RPMI8226 (cell line): ENCODE results near the gene HDHD2.

Source experiments
- DNase-seq: peaks from one replicate; pipeline ENCODE4 v3.0.0-alpha.2; 2015

HDHD2 gene

DNA sequence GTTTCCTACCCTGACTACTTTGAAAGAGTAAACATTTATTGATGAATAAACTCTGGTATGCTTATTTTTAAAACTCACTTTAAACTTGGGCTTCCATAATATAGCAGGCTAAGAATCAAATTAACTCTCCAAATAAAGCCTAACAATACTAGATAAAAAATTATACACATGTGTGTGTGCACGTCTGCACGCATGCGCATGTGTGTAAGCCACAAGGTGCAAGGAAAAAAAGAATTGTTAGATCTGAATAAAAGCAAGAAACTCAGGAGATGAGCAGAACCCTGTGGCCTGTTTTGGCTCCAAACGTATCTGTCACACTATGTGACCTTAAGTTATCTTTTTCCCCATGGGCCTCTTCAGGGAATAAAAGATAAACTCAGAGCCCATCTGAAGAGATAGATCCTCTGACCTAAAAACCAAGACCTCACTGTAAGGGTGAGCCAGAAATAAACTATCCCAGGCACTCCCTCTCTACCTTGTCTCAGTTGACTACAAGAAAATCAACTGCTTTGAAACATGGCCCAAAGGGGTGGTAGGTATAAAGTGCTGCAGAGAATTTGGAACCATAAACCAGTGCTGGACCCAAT lies 6.3 kb downstream of the HDHD2 start:
- DNase-seq = no peak

DNA sequence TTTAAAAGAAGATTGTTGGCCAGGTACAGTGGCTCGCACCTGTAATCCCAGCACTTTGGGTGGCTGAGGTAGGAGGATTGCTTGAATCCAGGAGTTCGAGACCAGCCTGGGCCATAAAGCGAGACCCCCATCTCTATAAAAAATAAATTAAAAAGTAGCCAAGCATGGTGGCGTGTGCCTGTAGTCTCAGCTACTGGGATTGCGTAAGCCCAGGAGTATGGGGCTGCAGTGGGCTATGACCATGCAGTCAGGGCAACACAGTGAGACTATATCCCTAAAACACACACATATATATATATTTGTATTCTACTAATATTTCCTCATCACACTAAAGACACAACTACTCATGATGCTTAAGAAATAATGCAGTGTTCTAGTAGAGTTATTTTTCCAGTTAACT lies 7.1 kb downstream of the HDHD2 start:
- DNase-seq = no peak

DNA sequence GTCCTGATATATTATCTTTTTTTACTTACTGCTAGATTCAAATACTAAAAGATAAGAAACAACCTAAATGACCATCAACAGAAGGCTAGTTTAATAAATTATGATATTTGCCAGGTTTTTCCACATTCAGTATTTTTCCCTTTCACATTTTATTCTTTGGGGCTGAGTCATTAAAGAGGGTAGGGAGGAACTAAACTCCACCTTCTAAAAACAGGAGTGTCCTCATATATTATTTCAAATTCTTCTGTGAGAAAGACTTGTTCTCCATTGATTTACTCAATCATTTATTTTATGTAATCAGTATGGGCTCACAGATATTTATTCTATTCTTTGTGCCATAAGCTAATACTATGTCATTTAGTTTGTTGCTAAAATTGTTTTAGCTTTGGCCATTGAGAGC lies 9.0 kb downstream of the HDHD2 start:
- no peak for DNase-seq

DNA sequence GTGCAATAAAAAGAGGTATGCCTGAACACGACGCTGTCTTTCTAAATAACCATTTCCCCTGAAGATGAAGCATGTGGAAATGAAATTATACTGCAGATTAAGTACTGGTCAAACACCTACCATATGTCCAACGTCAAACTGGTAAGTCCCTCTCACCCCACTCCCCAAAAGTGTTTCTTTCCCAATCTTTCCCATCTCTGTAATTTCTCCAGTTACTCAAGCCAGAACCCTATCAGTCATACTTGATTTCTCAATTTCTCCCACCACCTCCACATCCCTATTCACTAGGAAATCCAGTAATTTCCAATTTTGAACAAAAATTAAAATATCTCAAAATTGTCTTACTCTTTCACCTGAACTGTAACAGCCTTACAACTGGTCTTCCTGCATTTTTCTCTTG lies 29.2 kb downstream of the HDHD2 start:
- DNase-seq = no peak

DNA sequence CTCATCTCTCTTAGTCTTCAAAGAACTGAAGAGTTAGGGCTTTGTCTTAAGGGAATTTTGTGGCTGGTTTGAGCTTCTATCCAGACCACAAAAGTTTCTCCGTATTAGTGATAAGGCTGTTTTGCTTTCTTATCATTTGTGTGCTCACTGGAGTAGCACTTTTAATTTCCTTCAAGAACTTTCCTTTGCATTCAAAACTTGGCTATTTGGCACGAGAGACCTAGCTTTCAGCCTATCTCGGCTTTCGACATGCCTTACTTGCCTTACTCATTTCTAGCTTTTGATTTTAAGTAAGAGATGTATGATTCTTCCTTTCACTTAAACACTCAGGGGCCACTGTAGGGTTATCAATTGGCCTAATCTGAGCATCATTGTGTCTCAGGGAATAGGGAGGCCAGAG lies 29.9 kb downstream of the HDHD2 start:
- no peak for DNase-seq

DNA sequence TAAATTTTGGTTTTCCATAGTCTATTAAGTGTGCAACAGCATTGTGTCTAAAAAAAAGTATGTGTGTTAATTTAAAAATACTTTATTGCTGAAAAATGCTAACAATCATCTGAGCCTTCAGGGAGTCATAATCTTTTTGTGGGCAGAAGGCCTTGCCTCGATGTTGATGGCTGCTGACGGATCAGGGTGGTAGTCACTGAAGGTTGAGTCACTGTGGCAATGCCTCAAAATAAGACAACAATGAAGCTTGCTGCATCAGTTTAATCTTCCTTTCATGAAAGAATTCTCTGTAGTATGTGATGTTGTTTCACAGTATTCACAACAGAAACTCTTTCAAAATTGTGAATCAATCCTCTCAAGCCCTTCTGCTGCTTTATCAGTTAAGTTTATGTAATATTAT lies 31.3 kb downstream of the HDHD2 start:
- no peak for DNase-seq

DNA sequence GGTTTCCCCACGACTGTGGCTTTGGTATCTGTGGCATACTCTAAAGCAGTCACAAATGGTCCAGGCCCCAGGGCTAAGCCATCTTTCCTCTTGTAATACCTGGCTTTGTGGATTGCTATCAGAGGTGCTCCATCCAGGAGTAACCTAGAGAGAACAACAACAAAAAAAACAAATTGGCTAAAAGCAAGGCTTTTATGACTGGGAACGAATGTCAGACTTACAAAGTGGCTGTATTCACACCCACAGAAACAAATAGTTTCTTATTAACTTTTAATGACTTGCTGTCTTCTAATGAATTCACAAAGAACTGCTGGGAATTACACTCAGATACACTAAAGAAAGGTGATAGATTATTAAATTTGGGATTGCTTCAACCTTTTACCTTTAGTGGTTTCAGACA lies 35.1 kb downstream of the HDHD2 start:
- DNase-seq = no peak

DNA sequence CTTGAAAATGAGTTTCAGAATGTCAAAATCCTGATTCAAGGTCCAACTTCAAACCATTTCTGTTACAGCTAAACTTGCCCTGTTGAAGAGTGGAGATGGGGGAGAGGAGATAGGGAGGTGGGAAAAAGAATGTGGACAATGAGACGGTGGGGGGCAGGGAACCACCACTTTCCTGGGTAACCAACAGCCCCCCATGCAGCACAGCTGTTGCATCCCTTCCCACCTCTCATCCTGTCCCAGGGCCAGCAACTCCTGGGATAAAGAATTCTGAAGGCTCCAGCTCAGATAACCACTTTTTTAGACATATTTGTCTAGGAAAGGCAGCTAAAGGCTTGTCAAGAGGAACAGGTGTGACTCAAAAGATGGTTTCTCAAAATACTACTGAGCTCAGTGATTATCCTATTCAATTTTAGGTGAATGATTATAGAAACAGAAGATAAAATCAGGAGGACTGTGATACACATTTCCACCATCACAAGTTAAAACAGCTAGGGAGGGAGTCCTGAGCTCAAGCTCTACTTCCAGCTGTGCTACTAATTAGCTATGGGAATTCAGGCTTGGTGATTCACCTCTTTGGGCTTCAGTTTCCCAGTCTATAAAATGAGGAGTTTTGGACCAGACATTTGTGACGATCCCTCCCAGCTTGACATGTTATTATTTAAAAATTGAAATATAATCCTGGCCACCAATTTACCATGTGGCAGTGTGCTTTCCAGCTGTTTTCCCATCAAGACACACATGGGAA lies 36.3 kb downstream of the HDHD2 start:
- no peak for DNase-seq

DNA sequence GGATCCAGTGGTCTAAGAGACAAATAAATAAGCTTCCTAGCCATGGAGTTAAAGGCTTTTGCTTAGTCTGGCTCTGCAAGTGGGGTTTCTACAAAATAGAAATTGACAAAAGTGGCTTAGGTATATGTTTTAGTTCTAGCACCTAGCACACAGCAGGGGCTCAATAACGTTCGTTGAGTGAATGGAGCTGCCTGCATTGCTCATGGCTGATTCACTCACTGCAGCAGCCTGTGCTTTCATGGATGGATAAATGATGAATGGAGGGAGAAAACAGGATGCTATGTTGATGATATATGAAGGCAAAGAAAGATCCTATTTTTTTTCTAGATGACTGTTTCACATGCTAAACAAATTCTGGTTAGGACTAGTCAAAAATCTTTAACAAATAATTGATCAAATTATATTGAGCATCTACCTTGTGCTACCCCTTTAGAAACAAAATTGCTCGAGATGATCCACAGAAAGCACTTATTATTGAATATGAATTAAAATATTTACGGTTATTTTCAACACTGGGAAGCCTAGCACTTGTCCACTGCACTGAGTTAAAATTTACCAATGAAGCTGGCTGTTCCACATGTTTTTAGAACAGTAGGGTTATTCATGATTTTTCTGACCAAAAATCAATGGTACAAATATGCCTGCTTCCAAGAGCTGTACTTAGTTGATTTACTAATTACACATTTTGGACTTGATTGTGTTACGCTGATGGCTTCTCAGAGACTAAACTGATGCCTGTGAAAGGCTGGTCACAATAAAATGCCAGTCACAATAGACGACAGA lies 39.6 kb downstream of the HDHD2 start:
- no peak for DNase-seq

DNA sequence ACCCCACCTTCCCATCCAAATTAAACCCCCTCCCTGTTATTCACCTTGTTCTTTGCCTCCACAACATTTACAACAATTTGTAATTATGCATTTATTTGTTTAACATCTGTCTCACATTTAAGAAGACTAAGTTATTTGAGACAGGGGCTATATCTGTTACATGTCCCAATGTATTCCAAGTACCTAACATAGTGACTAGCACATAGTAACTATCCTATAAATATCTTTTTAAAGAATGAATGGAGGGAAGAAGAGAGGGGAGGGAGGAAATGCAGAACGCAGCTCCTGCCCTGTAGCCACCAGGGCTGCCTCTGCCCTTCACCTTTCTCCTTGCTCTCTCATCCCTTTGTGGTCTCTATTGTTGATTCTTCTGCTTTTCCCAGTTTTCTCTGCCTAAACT lies 40.6 kb downstream of the HDHD2 start:
- no peak for DNase-seq

DNA sequence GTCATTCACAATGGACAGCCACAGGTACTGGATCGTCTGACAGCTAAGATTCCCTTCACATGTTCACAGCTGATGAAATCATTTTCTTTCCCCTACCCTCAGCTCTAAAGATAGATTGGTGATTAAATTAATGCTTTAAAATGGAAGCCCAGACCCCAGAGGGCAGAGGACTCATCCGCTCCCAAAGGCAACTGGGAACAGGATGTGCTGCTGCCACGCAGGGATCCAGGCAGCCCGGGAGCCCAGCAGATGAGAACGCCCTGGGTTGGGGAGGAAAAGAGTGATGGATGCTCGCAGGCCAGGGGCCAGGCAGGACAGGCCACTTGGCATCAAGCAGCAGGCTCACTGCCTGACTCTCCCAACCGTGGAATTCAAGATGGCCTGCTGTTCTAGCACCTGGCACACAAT lies 41.3 kb downstream of the HDHD2 start:
- DNase-seq = no peak

DNA sequence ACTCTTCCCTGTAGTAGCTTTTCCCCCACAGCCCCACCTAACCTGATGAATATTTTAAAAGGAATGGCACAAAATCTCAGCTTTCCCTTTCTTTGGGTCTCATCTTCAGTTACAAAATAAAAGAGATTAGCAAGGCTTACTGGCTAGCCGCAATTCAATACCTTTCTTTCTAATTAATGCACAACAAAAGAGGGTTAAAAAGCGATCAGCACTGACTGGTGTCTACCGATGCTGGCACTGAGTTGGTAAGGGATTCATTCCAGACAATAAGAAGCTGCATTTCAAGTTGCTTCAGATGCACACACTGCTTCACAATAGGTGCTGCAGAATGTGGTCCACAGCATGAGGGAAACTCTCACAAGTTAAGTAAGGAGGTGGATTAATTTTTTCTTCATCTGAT lies 41.9 kb downstream of the HDHD2 start:
- no peak for DNase-seq

DNA sequence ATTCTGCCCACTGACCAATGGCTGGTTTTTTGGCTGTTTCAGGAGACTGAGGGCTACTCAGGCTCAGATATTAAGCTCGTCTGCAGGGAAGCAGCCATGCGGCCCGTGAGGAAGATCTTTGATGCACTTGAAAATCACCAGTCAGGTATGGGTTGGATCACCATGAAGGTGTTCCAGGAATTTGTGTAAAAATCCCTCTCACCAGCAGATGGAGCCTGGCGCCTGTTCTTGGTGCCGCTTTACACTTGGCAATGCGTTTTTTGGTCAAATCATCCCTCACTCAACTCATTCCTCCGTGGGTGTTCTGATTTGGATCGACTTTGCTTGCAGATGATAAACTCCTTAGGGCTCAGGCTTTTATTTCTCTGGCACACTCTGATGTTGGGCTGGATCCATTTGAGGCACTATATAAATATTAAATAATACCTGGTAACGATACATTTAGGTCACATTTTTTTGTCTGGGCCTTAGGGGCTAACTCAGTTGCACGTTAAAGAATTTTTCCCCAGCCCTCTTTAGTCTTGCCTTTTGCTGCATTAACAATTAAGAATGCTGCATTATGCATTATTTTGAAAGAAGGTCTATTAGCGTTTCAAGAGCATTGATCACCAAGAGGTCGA lies 50.0 kb downstream of the HDHD2 start:
- DNase-seq = peak; percentile 59

DNA sequence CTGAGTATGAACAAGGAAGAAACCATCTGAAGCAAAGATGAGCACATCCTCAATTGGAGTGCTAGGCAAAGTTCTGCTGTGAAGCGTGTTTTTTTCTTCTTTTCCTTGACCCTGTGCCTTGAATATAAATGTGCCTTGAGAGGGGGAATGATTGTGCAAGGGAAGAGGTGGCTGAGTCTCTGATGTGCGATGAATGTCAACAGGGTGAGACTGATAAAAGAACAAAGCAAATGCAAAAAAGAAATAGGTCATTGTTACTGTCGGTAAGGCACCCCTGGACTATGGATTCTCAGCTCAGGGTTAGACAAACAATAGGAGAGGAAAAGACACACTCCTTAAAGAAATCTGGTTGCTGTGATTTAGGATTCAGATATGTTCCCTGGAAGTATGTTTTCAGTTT lies 54.5 kb downstream of the HDHD2 start:
- DNase-seq = no peak

DNA sequence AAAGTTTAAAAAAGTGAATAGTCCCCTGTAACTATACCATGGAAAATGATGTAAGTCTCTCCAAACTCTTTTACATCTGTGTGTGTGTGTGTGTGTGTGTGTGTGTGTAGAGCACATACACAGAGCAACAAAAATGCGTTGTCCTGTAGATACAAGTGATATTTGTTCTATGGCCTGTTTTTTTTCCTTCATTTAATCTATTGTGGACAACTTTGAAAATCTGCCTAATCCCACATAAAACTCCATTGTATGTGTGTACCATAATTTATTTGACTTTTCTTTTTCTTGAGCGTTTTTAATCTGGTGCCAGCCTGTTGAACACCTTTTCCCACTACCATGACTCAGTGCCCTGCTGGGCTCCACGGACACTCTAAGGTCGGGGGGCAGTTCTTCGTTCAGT lies 62.6 kb downstream of the HDHD2 start:
- DNase-seq = no peak

DNA sequence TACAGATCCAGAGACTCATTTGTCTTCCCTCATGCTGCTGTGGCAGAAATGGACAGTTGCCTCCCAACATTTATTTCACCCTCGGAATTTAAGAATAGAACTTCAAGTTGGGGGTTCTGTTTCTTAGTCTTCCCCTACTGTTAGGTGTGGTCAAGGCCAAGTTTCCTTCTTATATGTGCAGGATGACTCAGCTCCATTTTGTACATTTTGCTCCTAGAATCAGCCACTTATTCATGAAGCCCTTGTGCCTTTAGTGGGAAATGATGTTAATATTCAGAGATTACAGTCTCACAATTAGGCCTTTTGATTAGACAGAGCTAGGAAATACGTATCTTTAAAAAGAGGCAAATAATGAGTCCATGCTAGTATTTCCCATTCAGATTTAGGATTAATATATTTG lies 68.7 kb downstream of the HDHD2 start:
- DNase-seq = no peak

DNA sequence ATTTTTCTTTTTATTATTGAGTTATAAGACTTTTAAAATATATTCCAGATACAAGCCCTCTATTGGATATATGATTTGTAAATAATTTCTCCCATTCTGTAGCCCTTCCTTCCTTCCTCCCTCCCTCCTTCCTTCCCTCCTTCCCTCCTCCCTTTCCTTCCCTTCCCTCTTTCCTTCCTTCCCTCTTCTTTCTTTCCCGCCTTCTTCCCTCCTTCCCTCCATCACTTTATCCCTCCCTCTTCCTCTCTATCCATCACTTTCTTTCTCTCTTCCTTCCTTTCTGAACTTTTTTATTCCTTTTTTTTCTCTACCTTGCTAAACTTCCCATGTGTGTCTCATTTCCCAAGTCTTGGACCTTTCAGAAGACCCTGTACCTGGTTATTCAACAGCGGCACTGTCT lies 69.4 kb downstream of the HDHD2 start:
- no peak for DNase-seq

DNA sequence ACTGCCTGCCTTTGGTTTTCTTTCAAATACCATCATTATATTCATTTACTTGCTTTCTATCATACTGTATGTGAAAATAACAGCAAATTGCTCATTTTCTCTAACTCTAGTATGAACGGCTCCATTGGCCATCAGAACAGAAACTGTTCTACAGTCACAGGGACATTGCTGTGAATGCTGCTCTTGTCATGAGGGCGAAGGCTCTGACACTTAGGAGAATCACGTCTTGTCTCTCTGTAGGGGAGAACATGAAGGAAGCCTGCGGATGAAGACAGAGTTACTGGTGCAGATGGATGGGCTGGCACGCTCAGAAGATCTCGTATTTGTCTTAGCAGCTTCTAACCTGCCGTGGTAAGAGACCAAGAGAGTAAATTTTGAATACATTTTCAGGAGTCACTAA lies 73.2 kb downstream of the HDHD2 start:
- DNase-seq = no peak

DNA sequence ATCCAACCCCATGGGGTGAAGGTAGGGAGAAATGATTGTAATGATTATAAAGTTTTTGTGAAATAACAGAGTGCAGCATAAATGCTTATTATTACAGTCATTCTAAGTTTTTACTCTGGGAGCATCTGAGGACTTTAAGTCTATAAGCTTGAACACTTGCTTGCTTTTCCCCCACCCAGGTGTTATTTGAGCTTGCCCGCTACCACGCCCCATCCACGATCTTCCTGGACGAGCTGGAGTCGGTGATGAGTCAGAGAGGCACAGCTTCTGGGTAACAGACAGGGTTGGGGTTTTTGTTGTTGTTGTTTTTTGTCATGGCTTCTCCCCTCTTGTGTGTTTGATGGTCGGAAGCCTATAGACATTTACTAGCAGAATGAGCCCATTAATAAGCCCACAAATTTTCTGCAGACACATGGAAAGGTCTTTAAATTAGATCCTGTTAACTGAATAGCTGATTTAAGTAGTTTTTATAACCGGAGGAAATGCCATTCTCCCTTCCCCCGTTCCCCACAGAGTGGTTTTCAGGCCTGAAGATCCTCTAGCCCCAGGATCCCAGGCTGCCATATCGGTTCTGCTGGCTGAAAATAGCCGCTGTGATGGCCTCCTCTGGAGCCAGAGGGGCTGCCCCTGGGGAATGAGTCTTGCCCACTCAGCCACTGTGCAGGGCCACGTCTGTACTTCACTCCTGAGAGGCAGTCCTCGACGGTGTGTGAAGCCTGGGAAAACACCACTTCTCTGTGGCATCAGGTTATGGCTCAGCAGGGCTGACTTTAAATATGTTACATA lies 75.0 kb downstream of the HDHD2 start:
- DNase-seq = no peak

DNA sequence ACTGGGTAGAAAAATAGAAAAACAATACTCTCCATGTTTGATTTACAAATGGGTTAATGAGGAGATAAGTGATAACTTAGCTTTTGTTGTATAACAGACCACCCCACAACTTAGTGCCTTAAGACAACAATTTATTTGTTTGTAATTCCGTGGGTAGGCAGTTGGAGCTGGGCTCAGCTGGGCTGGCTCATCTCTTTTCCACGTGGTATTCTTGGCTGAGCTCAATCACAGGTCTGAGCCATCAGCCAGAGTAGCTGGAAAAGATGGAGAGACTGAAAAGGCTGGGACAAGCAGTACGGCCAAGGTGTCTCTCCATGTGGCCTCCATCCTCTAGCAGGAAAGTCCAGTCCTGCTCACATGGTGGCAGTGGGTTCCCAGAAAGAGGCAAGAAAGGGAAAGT lies 82.7 kb downstream of the HDHD2 start:
- DNase-seq = no peak

DNA sequence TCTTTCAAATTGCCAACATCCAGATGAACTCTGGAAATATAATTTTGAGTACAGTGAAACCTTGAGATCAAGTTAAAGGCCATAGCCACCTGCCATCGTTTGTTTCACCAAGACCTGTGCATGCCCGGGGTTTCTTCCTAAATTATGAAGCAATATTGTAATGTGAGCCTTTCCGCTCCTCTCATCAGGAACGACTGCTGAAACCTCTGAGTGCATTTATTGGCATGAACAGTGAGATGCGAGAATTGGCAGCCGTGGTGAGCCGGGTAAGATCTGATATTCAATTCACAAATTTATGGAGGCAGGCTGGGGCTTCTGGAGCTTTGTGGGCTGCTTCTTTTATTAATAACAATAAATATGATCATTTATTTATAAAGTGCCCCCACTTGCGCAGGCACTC lies 87.2 kb downstream of the HDHD2 start:
- no peak for DNase-seq

DNA sequence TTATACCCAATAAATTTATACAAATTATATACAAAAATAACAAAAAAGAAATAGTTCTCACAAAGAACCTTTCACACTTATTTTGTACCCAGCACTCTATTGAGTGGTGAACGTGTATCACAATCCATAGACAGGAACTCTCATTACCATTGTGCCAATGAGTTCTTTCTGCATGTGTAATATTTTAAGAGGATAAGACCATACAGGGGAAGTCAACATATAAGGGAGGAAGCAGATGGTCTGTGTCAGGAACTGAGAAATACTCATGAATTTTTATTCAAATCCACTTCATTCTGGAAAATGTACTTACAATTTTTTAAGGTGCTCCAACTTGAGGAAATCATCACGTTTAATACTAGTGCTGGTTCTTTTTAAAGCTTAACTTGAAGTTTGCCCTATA lies 87.8 kb downstream of the HDHD2 start:
- DNase-seq = no peak
